OCI-M1 (cell line): ENCODE measurements around the gene TMEM178B.
A peak's percentile ranks its signal among the peaks of the same experiment; 100 is the strongest.
"Not testable (repeated sequence)": the region's sequence is repeated elsewhere in the genome, so short reads cannot be mapped to it uniquely, and the experiment has no call there.

ENCODE experiments used
- DNase-seq: peaks from one replicate; lab custom pipeline; 2025; lab: John Stamatoyannopoulos, UW

The TMEM178B gene

DNA sequence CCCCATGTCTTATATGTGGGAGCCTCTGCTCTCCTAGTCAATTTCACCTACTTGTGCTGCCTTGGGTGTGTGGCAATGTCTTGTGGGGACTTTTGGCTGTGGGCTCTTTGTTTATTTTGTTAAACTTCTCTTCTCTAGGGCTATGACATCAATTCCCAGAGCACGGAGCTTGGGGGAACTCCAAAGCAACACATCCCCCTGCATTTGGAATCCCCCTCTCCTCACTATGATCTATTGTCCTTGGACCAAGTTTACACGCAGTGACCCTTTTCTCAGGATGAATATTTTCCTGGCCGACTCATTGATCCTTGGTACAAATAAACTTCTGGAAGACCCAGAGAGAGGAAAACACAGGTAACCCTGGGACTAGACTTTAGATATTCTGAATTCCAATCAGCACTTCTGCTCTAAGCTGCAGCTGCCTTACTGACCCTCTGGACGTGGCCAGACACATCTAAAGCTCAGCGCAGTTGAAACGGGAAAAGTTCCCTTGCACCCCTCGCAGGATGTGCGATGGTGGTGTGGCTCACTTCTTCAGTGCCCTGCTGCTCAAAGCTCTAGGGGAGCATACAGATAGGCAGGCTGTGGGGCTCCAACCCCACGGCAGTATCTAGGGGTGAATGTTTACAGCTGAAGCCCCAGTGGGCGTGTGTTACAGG lies 110.8 kb downstream of the TMEM178B start:
- no peak for DNase-seq

DNA sequence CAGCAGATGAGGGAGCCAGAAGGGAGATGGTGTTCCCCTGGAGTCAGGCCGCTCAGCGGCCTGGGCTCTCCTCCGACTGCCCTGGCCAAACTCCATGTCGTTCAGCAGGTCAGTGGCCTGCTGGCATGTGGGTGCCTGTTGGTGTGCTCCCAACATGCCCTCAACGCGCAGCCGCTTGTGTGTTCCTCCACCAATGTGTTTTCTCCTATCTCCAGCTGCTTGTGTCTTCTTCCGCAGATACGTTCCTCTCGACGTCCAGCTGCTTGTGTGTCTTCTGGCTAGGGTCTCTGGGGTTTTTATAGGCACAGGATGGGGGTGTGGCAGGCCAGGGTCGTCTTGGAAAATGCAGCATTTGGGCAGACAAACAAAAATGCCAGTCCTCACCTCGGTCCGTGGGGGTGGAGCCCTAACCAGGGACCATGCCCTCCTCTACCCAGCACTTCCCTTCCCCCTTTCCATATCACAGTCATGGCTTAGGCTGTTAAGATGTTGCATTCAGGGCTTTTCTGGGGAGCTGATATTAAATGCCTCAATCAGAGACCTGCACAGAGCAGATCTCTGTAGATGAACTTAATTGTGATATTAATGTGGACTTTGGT lies 111.6 kb downstream of the TMEM178B start:
- DNase-seq: no peak

DNA sequence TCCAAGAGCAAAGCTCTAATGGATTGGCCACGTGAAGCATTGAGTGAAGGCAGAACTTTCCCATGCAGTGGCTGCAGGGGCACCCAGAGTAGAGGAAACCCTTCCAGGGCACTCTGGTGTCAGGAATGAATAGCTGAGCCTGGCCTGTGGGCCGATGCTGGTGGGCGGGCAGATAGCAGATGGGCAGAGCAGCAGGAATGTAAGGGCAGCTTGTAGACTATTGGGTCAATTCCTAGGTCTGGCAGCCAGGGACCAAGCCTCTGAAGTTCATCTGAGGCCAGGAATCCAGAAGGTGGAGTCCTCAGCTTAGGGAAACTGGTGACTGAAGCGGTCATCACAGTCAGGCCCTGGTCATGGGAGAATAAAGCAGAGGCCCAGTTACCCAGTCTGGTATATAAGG lies 115.4 kb downstream of the TMEM178B start:
- no peak for DNase-seq

DNA sequence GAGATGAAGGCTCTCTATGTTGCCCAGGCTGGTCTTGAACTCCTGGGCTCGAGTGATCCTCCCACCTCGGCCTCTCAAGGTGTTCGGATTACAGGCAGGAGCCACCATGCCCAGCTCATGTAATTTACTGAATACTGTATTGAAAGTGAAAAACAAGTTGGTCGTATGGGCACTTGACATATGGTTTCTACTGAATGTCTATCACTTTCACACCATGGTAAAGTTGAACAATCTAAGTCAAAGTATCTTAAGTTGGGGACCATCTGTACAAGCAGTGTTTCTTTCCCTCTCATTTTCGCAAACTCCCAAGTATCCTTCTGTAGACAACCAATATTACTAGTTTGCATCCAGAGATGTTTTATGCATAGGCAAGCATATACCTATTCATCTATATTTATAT lies 116.6 kb downstream of the TMEM178B start:
- DNase-seq: no peak

DNA sequence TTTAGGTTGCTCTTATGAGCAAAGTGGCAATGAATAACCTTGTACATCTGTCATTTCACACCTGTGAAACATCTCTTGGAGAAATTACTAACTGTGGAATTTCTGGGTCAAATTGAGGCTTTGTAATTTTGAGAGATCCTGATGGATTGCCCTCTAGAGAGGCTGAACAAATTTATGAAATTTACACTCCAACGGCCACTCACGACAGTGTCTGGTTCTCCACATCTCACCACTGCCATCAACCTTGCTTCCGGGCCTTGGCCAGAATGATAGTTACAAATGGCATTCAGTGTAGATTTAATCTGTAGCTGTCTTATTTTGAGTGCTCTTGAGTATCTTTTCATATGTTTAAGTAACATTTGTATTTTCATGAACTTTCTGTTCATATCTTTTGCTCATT lies 117.4 kb downstream of the TMEM178B start:
- no peak for DNase-seq

DNA sequence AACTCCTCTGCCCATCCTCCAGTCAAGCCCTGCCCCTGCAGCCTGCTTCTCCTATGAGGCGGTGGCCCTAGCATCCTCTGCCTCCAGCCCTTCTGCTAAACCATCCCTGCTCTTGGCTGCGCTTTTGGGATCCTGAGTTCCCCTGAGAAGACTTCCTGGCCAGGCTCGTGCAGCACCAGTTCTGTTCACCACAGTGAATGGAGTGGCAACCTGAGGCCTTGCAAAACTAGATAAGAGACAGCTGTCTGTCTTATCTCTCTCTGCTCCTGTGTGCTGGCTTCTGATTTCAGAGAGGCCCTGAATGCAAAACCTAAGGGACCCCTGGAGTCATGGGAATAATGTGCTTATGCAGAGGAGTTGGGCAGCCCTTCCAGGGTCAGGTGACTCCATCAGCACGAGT lies 119.2 kb downstream of the TMEM178B start:
- peak; percentile 7 for DNase-seq

DNA sequence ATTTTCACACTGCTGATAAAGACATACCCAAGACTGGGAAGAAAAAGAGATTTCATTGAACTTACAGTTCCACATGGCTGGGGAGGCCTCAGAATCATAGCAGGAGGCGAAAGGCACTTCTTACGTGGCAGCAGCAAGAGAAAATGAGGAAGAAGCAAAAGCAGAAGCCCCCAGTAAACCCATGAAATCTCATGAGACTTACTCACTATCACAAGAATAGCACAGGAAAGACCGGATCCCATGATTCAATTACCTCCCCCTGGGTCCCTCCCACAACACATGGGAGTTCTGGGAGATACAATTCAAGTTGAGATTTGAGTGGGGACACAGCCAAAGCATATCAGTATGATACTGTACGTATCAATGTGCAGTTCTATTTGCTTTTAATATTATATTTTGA lies 121.9 kb downstream of the TMEM178B start:
- not testable (repeated sequence) for DNase-seq

DNA sequence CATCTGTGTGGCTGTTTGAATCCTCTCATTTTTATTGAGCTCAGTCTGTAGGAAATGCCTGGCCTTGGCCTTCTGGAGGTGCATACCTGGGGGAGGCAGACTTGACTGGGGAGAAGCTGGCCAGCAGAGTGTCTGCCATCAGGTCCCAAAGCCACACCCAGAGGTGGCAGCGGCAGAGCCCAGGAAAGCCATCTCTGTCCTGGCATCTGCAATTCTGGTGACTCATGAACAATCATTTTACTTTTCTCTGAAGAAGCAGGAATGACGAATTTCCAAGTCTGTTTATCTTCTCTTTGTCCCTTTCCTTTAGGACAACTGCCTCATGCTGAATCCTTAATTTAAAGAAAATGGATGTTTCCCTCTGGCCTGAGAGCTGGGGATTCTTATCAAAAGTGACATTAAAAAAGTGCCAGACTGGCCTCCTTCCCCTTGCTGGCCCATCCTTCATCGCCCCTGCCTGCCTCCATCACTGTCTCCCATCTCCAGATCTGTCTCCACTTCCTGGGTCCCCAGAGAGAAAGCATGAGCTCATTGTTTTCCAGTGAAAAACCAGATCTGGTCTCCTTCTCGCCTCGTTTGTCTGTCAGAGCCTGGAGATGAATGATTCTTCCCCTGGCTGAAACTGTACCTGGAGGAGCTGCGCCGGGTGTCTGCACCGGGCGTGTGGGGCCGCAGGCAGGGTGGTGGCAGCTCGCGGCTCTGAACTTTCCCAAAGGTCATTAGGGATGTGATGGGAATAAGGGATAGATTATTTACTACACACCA lies 124.5 kb downstream of the TMEM178B start:
- no peak for DNase-seq

DNA sequence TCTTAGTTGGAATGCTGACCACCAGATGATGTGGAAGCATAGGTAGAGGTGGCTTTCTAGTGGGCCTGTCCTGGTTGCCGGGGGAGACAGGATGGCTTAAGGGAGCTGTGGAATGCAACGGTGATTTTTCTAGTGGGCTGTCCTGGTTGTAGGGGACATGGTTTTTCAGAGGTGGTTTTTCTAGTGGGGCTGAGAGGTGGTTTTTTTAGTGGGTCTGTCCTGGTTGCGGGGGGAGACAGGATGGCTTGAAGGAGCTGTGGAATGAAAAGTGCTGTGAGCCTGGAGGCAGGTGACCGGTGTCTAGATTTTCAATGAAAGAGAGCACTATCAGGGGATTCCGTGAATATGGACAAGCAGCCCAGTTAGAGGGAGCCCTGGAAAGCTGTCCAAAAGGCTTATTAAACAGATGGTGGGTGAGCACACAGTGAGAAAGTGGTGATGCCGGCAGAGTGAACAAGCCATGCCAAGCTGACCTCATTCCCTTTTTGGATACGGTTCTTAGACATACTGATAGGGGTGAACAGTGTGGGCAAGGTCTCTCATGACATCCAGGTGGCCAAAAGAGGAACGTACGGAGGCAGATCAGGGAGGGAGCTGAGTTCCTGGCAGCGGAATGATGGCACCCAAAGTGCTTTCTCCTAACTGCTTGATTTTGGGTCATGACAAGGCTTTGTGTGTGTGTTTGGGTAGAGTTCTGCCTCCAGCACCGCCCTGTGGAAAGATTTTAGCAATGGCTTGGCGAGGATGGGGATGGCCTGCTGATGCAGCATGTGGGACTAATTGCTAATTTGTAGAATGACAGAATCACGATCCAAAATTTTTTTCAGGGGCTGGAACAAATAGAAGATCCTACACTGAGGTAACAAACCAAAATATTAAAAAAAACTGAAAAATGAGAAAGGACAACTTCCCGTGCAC lies 126.6 kb downstream of the TMEM178B start:
- no peak for DNase-seq

DNA sequence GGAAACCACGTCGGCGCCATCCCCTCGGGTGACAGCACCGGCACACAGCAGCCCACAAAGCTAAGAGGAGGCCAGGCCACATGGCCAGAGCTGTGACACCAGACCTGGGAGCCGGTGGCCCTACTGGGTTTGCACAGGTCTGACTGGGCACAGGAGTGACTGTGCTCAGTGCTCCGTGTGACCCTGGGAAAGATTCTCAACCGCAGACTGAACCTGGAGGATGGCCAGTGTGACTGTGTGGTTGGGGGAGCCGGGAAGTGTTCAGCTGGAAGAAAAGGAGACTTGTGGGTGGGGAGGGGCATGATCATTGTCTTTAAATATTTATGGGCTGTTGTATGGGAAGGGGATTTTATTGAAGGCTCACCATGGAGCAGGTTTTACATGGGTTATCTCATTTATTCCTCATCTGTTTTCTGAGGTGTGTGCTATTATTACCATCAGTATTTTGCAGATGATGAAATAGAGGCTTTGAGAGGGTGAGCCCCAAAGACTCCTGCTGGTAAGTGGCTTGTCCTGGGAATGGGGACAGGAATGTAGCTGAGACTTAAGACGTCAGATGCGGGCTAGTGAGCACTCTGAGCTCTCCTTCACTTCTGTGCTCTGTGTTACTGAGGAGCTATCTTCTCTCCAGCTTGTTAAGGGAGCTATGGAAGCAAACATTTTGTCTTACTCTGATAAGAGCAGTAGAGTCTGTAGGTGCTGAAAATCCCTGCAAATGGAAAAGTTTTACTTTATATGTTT lies 127.5 kb downstream of the TMEM178B start:
- DNase-seq: no peak

DNA sequence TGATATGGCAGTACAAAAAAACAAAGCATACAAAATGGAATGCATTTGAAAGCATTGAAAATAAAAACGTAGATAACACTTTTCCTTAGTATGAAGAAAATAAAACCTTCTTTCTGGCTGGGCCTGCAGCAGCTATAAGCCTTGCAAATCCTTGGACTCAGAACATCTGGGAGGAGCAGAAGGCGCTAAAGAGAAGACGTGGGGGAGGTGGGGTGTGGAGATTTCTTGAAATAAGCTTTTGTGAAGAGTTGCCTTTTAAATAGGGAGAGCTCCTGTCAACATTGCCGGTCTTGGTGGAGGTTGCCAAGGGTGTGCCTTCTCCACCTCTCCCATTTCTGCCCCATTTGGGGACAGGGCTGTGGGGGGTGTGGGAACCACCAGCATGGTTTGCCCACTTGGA lies 128.7 kb downstream of the TMEM178B start:
- DNase-seq: no peak

DNA sequence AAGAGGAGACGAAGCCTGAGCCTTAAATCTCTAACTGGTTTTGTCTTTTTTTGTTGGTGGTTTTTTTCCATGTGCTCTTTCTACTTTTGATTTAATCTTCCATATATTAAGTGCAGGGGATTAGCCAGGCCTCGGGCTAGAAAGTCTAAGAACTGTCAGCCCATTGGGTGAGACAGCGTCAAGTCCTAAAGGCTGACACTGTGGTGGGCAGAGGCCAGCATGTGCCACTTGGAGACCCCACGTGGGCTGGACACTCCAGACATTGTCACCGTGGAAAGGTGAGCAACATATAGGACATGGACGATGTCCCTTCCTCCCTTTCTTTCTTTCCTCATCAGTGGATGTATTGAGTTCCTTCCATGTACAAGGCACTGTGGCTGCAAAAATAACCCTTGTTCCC lies 129.3 kb downstream of the TMEM178B start:
- no peak for DNase-seq

DNA sequence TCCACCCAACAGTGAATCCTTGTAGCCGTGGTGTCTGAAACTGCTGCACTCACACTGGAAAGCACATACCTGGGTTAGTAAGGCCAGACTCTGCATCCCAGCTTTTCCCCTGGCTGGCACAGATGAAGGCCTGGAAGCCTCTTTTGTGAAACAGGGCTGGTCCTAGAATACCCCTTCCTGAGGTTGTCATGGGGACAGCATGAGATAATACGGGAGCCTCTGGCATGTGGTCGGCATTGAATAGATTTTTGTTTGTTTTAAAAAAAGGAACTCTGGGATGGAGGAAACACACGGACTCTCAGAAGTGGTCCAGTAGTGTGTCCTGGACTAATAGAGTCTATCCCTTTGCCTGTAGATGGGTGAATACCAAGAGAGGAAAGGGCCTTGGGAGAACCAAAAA lies 129.7 kb downstream of the TMEM178B start:
- DNase-seq: no peak

DNA sequence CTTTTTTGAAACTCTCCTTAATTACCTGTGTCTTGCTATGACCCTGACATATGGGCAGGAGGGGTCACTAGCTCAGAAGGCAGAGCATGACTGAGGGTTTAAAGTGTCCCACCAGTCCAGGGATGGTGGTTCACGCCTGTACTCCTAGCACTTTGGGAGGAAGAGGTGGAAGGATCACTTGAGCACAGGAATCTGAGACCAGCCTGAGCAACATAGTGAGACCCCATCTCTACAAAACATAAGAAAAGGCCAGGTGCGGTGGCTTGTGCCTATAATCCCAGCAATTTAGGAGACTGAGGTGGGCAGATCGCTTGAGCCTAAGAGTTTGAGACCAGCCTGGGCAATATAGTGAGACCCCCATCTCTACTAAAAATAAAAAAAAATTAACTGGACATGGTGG lies 133.8 kb downstream of the TMEM178B start:
- no peak for DNase-seq

DNA sequence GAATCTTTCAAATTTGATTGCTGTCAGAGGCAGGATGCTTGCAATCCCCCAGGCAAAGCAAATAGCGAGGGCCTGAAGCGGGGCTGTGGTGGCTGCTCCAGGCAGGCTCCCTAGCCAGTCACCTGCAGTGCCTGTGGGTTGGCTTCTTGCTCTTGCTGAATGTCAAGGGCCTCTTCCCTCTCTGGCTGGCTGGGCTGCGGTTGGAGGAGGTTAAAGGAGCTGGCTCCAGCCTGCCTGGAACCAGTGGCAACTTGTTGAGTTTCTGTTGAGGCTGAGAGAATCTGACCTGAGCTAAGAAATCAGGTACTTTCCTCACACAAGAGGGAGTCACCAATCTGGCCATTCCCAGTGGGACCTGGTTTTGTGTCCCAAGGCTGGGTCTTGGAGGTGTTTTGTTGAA lies 134.7 kb downstream of the TMEM178B start:
- no peak for DNase-seq

DNA sequence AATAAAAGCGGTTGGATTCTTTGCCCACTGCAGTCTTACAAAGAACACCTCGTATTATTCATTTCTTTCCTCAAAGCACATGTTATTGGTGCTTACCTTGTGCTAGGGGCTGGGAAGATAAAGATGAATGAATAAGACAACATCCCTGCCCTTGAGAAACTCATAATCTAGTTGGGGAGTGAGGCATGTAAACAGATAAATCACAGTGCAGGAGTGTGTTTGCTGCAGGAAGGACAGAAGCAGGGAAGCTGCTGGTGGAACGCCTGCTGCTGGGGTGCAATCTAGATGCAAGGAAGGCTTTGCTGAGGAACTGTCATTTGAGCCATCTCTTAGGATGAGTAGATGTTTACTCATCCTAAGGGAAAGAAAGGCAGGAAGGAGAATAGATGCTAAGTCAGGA lies 135.6 kb downstream of the TMEM178B start:
- no peak for DNase-seq

DNA sequence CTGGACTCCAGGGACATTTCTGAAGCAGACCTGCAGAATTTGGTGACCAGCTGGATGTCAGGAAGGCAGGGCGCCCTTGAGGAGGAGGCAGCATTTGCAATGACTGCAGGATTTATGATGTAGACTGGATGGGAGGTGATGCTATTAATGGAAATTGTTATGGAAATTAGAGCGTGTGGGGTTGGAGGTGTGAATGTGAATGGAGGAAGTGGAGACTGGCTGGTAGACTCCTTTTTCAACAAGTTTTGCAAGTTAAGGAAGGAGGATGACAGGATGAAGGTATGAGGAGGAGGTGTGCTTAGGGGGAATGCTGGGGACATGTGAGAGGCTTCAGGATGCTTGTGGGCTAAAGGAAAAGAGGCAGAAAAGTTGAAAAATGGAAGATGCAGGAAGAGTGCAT lies 137.0 kb downstream of the TMEM178B start:
- no peak for DNase-seq

DNA sequence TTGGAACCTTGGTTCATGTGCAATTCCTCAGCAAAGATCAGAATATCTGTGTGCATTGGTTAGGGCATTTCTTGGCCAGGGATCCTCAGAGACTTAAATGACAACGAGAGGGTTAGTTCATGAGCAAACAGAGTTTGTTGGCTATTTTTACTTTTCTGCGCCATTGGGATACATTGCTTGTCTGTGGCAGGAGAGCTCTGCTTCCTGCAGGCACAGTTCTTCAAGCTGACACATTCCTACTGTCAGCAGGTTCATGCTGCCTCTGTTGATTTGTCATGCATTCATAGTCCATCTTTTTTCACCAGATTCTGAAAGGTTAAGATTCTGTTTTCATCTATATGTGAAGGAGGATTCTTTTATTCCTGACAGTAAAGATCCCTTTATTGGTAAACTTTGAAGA lies 139.4 kb downstream of the TMEM178B start:
- no peak for DNase-seq

DNA sequence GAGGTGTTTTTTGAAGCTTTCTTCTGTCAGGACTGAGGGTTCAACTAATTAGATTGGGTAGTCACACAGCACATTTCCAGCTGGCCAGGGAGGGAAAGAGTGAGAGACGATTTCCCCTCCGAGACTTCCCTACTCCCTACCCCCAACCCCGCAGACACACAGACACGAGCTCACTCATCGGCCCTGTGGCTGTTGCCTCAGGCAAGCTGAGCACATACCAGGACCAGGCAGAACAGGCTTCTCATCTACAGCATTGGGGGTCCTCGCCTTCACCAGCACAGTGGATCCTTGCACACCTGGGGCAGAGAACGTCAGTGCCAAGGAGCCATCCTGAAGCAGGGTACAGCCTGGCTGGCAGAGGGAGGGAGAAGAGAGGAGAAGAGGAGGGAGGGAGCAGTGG lies 144.1 kb downstream of the TMEM178B start:
- DNase-seq: no peak

DNA sequence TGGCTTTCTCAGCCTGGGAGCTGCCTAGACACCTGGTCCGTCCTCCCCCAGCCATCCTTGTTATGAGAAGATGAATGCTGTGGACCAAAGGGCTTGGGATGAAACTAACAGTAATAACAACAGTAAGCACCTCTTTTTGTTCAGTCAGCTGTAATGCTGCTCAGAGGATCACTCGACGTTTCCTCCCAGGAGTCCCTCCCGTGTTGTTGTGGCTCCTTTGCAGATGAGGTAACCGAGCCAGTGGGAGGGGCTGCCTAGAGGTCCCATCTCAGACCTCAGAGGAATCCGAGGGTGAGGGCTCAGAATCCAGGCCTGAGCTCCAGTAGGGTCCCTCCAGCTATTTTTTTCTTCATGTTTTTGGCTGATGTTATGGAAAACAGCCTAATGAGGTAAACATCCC lies 145.1 kb downstream of the TMEM178B start:
- no peak for DNase-seq

DNA sequence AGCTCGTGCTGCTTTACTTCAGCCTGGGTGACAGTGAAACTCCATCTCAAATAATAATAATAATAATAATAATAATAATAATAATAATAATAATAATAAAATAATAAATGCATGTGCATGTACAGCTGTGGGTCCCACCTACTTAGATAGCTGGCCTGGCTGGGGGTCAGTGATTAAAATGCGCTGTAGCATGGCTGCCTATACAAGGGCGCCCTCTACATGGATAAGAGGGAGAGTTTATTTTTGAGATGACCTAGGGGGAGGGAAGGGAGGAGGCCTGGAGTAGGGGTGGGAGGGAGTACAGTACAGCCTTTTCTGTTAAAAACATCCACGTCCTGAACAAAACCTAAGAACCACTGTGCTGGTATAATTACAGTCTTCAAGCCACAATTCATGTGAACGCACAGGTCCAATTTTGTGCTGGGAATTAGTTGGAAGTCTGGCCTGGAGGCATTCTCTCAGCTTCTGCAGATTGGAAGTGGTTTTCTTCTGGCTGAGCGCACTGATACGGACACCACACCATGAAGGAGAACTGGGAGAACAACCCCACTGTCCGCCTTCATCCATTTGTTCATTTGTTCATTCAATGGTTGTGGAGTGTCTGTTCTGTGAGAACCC lies 146.5 kb downstream of the TMEM178B start:
- no peak for DNase-seq
